ENCODE data around the gene ZNF277.

ZNF277 gene

GRCh38 chr7:112192236-112193154 is 14.0 kb upstream of the ZNF277 start:
- TF ChIP-seq CTCF (IDR thresholded peaks at IDR 0.05; ENCODE audit: insufficient read depth, low read depth, low read length, missing control alignments), result no peak
- H3K4me3 ChIP-seq (ENCODE audit: low read depth, low read length), result no peak overlapping the region
- DNase-seq (ENCODE audit: low read depth), result no peak

- no peak for TF ChIP-seq CTCF (IDR thresholded peaks at IDR 0.05; ENCODE audit: insufficient read depth, low read depth, low read length, missing control alignments)
- DNase-seq (ENCODE audit: low read depth), result no peak
- no peak overlapping the region for H3K4me3 ChIP-seq (ENCODE audit: low read depth, low read length)
These were observed 12.5 kb upstream of the ZNF277 start for GRCh38 chr7:112193915-112194502.

- no peak for DNase-seq (ENCODE audit: low read depth)
- TF ChIP-seq CTCF (IDR thresholded peaks at IDR 0.05; ENCODE audit: insufficient read depth, low read depth, low read length, missing control alignments), result no peak
- H3K4me3 ChIP-seq (ENCODE audit: low read depth, low read length), result no peak overlapping the region
These were observed 10.8 kb upstream of the ZNF277 start for GRCh38 chr7:112195717-112196116.

GRCh38 chr7:112197322-112197721 is 9.2 kb upstream of the ZNF277 start:
- TF ChIP-seq CTCF (IDR thresholded peaks at IDR 0.05; ENCODE audit: insufficient read depth, low read depth, low read length, missing control alignments), result no peak
- no peak for DNase-seq (ENCODE audit: low read depth)
- no peak overlapping the region for H3K4me3 ChIP-seq (ENCODE audit: low read depth, low read length)

- TF ChIP-seq CTCF (IDR thresholded peaks at IDR 0.05; ENCODE audit: insufficient read depth, low read depth, low read length, missing control alignments), result no peak
- H3K4me3 ChIP-seq (ENCODE audit: low read depth, low read length), result no peak overlapping the region
- no peak for DNase-seq (ENCODE audit: low read depth)
These were observed 7.3 kb upstream of the ZNF277 start for GRCh38 chr7:112199035-112199655.

- no peak overlapping the region for H3K4me3 ChIP-seq (ENCODE audit: low read depth, low read length)
- no peak for DNase-seq (ENCODE audit: low read depth)
- no peak for TF ChIP-seq CTCF (IDR thresholded peaks at IDR 0.05; ENCODE audit: insufficient read depth, low read depth, low read length, missing control alignments)
These were observed 6.8 kb upstream of the ZNF277 start for GRCh38 chr7:112199672-112200071.
